Left cardiac atrium (tissue), 4 donors: Measurements from ENCODE around the gene EDN2. TPM values are rescaled to one million over a fixed set of nuclear protein-coding genes. Genes with fewer than 3 reads are reported as not detected.

ENCODE experiments used
- ATAC-seq, 2 donors: fragments of 200-7000 bp; cut with Tn5 transposase; one replicate each; pipeline ENCODE4 v1.9.1; 2020; ENCODE audit warnings: mild to moderate bottlenecking in 2 of 2, moderate library complexity in 2 of 2
- DNase-seq: peaks from one replicate; pipeline ENCODE4 v3.0.0-alpha.2; 2020
- intact Hi-C, 2 donors: fragments of 100-400 bp; cut with DNase I; formaldehyde crosslinking; loops; one replicate each; pipeline versions ENCODE4 v1.14.1 to v1.15.1; 2022 to 2023
- total RNA-seq, 2 donors: library from RNA; stranded (reverse); fragmentation: NEBNext Ultra II Directional; extraction: Animal tissue kit (Norgen Biotek cat#: 25700); gene quantifications; one replicate each; pipeline ENCODE4 v1.2.1, GENCODE V29; 2021
- donor health status: DM: no; HTN: yes; CAD: no.
- donor health status: DM: no; HTN: yes; CAD: no; lungs with severe emphysema.
- donor health status: DM: yes; HTN: yes; CAD: no.
- donor health status: Dilated cardiomyopathy.

EDN2 gene
- total RNA-seq, 2 donors from 2014 or later: 0.18 to 1.2 TPM

GRCh38 chr1:41503538-41504113, 19.1 kb upstream of the EDN2 start:
- no peak for DNase-seq
- intact Hi-C loops: no loop called here
- no peak for ATAC-seq

- DNase-seq: no peak
- ATAC-seq: peak; percentile 10 to 54
- intact Hi-C loops: no loop called here
These were observed 18.4 kb upstream of the EDN2 start for GRCh38 chr1:41502912-41503311.

- peak; percentile 54 for DNase-seq
- intact Hi-C loops: no loop called here
- ATAC-seq: peak; percentile 40 to 46
These were observed 17.1 kb upstream of the EDN2 start for GRCh38 chr1:41501581-41501980.

GRCh38 chr1:41500781-41501518, 16.5 kb upstream of the EDN2 start:
- DNase-seq (no peak), ATAC-seq (peak in 1 of 2 donors; percentile 2)
- intact Hi-C loops: no loop called here

- peak; percentile 6 to 64 for ATAC-seq
- intact Hi-C loops: no loop called here
- peak; percentile 71 for DNase-seq
These were observed 15.9 kb upstream of the EDN2 start for GRCh38 chr1:41500378-41500777.

- DNase-seq: no peak
- intact Hi-C loops: no loop called here
These were observed 15.1 kb upstream of the EDN2 start for GRCh38 chr1:41499591-41499990.

GRCh38 chr1:41498804-41499203, 14.3 kb upstream of the EDN2 start:
- ATAC-seq (peak; percentile 32 to 39), DNase-seq (peak; percentile 82)
- intact Hi-C loops: no loop called here

More at GRCh38 chr1:41499591-41499990, 15.1 kb upstream of the EDN2 start:
- no peak for ATAC-seq

GRCh38 chr1:41498391-41498790, 13.9 kb upstream of the EDN2 start:
- intact Hi-C loops: no loop called here

GRCh38 chr1:41497461-41498030, 13.1 kb upstream of the EDN2 start:
- no peak for DNase-seq
- ATAC-seq: no peak
- intact Hi-C loops: no loop called here

More at GRCh38 chr1:41498391-41498790, 13.9 kb upstream of the EDN2 start:
- no peak for ATAC-seq
- no peak for DNase-seq

- DNase-seq: no peak
- ATAC-seq: no peak
- intact Hi-C loops: no loop called here
These were observed 12.6 kb upstream of the EDN2 start for GRCh38 chr1:41497056-41497440.

- ATAC-seq: peak; percentile 83 to 85
- intact Hi-C loops: no loop called here
- DNase-seq: peak; percentile 94
These were observed 11.9 kb upstream of the EDN2 start for GRCh38 chr1:41496080-41497055.

- no peak for ATAC-seq
- intact Hi-C loops: no loop called here
- DNase-seq: no peak
These were observed 10.9 kb upstream of the EDN2 start for GRCh38 chr1:41495210-41495948.

- intact Hi-C loops: no loop called here
- ATAC-seq (no peak), DNase-seq (no peak)
These were observed 10.1 kb upstream of the EDN2 start for GRCh38 chr1:41494351-41495209.

- intact Hi-C loops: no loop called here
- DNase-seq (no peak), ATAC-seq (no peak)
These were observed 9.3 kb upstream of the EDN2 start for GRCh38 chr1:41493626-41494350.

GRCh38 chr1:41493117-41493536, 8.6 kb upstream of the EDN2 start:
- ATAC-seq: peak in 1 of 2 donors; percentile 23
- DNase-seq: no peak
- intact Hi-C loops: no loop called here

- ATAC-seq: no peak
- DNase-seq: no peak
- intact Hi-C loops: no loop called here
These were observed 7.9 kb upstream of the EDN2 start for GRCh38 chr1:41492341-41492848.

GRCh38 chr1:41490911-41491310, 6.4 kb upstream of the EDN2 start:
- intact Hi-C loops: no loop called here
- DNase-seq (no peak), ATAC-seq (no peak)
